MM.1S (cell line): ENCODE data around the gene ZNF214.
"Not testable (repeated sequence)": the region's sequence is repeated elsewhere in the genome, so short reads cannot be mapped to it uniquely, and the experiment has no call there.

Experiments
- CTCF ChIP-seq: fragments of 300-600 bp; sonication (generic); IDR thresholded peaks from 2 replicates; pipeline ENCODE4 v1.5.1; 2016; ENCODE audit warnings: antibody characterized with exemption, low read length, mixed read lengths
- EZH2 ChIP-seq: fragments of 300-600 bp; sonication (generic); optimal IDR thresholded peaks from 2 replicates; pipeline ENCODE3; 2017; ENCODE audit warnings: low read depth, mild to moderate bottlenecking, antibody characterized with exemption, low read length, mixed read lengths
- EZH2phosphoT487 ChIP-seq: fragments of 300-600 bp; sonication (generic); IDR thresholded peaks from 2 replicates; pipeline ENCODE4 v1.6.1; 2018; ENCODE audit warnings: antibody characterized with exemption, low read length

- TF ChIP-seq EZH2phosphoT487, CTCF, EZH2: not testable (repeated sequence)
These were observed 65.9 kb downstream of the ZNF214 start for GRCh38 chr11:6954248-6954647.
